H1 (cell line): ENCODE results near the gene SIRT7. TPM values are rescaled to one million over a fixed set of nuclear protein-coding genes. Genes with fewer than 3 reads are reported as not detected.

ENCODE experiments used
- CHD2 ChIP-seq: IDR thresholded peaks from 2 replicates; pipeline ENCODE4 v1.6.1; 2012; ENCODE audit warnings: low read length, improper control_type of control experiment
- CREB1 ChIP-seq: IDR thresholded peaks from 2 replicates; pipeline ENCODE4 v1.6.1; 2012; ENCODE audit warnings: inconsistent platforms
- EZH2 ChIP-seq: fragments of 200-600 bp; sonication (generic); IDR thresholded peaks from 2 replicates; pipeline ENCODE4 v1.7.1; 2012; ENCODE audit warnings: low read depth, mild to moderate bottlenecking, moderate library complexity, low read length, inconsistent platforms; ENCODE audit not compliant: severe bottlenecking
- RBBP5 ChIP-seq: IDR thresholded peaks from 2 replicates; pipeline ENCODE4 v1.7.1; 2012; ENCODE audit warnings: low read depth, mild to moderate bottlenecking, inconsistent platforms, low read length, moderate library complexity, borderline replicate concordance
- SIRT6 ChIP-seq: IDR thresholded peaks from one replicate; pipeline ENCODE4 v1.7.1; 2012; ENCODE audit warnings: low read length, inconsistent platforms
- TEAD4 ChIP-seq: IDR thresholded peaks from 2 replicates; pipeline ENCODE4 v1.6.1; 2012; ENCODE audit warnings: low read depth, low read length, inconsistent platforms, mixed read lengths
- polyA plus RNA-seq, 7 experiments: library from polyadenylated mRNA; depleted of rRNA in 3 of 7; stranded (reverse) in 5 of 7; unstranded in 2 of 7; fragments of >200 nt in 5 of 7; fragments of 200-250 nt in 2 of 7; gene quantifications; 1 replicate in 5 of 7; 2 replicates in 1 of 7; 4 replicates in 1 of 7; pipeline versions ENCODE4 v1.2.1 to v1.2.3, GENCODE V29; 2011 to 2013; ENCODE audit warnings: missing spikeins in 2 of 7, mixed read lengths in 2 of 7
- total RNA-seq: library from RNA; stranded (reverse); fragmentation: NEBNext Ultra II Directional; extraction: Animal tissue kit (Norgen Biotek cat#: 25700); gene quantifications from 2 replicates; pipeline ENCODE4 v1.2.1, GENCODE V29; 2021
- TF ChIP-seq, protein P1 (sequence below), 3 experiments: IDR thresholded peaks; 1 replicate in 2 of 3; 2 replicates in 1 of 3; pipeline versions ENCODE4 v1.5.1 to v1.6.1; 2011; ENCODE audit warnings: low read length in 3 of 3, mild to moderate bottlenecking in 3 of 3, inconsistent platforms in 2 of 3, low read depth in 1 of 3, moderate library complexity in 1 of 3; ENCODE audit not compliant: insufficient read depth in 1 of 3; ENCODE audit errors: control extremely low read depth in 1 of 3

The SIRT7 gene
- total and polyA plus RNA-seq, 2 of the 8 experiments (the other 6 are each of a cell fraction or from before 2014, with no cell fraction given): 5.8 to 16.6 TPM

GRCh38 chr17:81952792-81953228, 34.8 kb upstream of the SIRT7 start (continued):
- TF ChIP-seq, protein P1, sequence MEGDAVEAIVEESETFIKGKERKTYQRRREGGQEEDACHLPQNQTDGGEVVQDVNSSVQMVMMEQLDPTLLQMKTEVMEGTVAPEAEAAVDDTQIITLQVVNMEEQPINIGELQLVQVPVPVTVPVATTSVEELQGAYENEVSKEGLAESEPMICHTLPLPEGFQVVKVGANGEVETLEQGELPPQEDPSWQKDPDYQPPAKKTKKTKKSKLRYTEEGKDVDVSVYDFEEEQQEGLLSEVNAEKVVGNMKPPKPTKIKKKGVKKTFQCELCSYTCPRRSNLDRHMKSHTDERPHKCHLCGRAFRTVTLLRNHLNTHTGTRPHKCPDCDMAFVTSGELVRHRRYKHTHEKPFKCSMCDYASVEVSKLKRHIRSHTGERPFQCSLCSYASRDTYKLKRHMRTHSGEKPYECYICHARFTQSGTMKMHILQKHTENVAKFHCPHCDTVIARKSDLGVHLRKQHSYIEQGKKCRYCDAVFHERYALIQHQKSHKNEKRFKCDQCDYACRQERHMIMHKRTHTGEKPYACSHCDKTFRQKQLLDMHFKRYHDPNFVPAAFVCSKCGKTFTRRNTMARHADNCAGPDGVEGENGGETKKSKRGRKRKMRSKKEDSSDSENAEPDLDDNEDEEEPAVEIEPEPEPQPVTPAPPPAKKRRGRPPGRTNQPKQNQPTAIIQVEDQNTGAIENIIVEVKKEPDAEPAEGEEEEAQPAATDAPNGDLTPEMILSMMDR (IDR thresholded peaks at IDR 0.05; ENCODE audit: control extremely low read depth in 1 of 3, insufficient read depth in 1 of 3, low read depth in 1 of 3, low read length in 3 of 3): no peak
- TF ChIP-seq CREB1: no peak
- no peak for TF ChIP-seq CHD2
- TF ChIP-seq SIRT6: no peak
- TF ChIP-seq EZH2: no peak
- no peak for TF ChIP-seq TEAD4
- no peak for TF ChIP-seq RBBP5
